PC-3 (cell line): ENCODE data around the gene EPO. TPM values are rescaled to one million over a fixed set of nuclear protein-coding genes. Genes with fewer than 3 reads are reported as not detected.

ENCODE experiments used
- ATAC-seq: fragments of 200-7000 bp; cut with Tn5 transposase; 2 replicates; pipeline ENCODE4 v1.9.1; 2020; ENCODE audit warnings: mild to moderate bottlenecking, moderate library complexity
- BruUV-seq: library from RNA; stranded (reverse); fragments of 400-500 nt; replicated peaks from 2 replicates; lab custom pipeline; 2021; lab: Mats Ljungman, UMichigan
- CTCF ChIA-PET: fragments of 300-600 bp; sonication (Branson Sonifier 250); formaldehyde crosslinking; loops from one replicate; lab custom pipeline; 2022; ENCODE audit warnings: antibody characterized with exemption; lab: Charles Lee
- POLR2A ChIA-PET: fragments of 300-600 bp; sonication (Branson Sonifier 250); formaldehyde crosslinking; loops from one replicate; lab custom pipeline; 2022; ENCODE audit warnings: antibody characterized with exemption; ENCODE audit not compliant: unreplicated experiment; lab: Charles Lee
- DNase-seq: peaks from one replicate; pipeline ENCODE4 v3.0.0-alpha.2; 2015
- H2AFZ ChIP-seq: fragments of 300-600 bp; sonication (generic); 2 replicates; pipeline ENCODE4 v1.6.0; 2016; ENCODE audit warnings: antibody characterized with exemption, low read length
- H3F3A ChIP-seq: fragments of 300-600 bp; sonication (generic); one replicate; pipeline ENCODE4 v1.6.0; 2017; ENCODE audit warnings: antibody characterized with exemption, low read length, control low read depth, mild to moderate bottlenecking; ENCODE audit not compliant: unreplicated experiment
- H3K27ac ChIP-seq: fragments of 300-600 bp; sonication (generic); 2 replicates; pipeline ENCODE4 v1.5.1; 2016; ENCODE audit warnings: mild to moderate bottlenecking, low read length
- H3K27me3 ChIP-seq: fragments of 300-600 bp; sonication (generic); 2 replicates; pipeline ENCODE4 v1.6.1; 2016; ENCODE audit warnings: low read length, mixed read lengths
- H3K36me3 ChIP-seq: fragments of 300-600 bp; sonication (generic); 2 replicates; pipeline ENCODE4 v1.6.1; 2016; ENCODE audit warnings: low read depth, mixed run types, low read length, mixed read lengths
- H3K4me1 ChIP-seq: fragments of 300-600 bp; sonication (generic); 2 replicates; pipeline ENCODE4 v1.5.1; 2016; ENCODE audit warnings: low read length; ENCODE audit not compliant: insufficient read depth
- H3K4me2 ChIP-seq: fragments of 300-600 bp; sonication (generic); 2 replicates; pipeline ENCODE4 v1.6.0; 2016; ENCODE audit warnings: low read length
- H3K4me3 ChIP-seq: fragments of 300-600 bp; sonication (generic); 2 replicates; pipeline ENCODE4 v1.5.1; 2016; ENCODE audit warnings: mild to moderate bottlenecking, low read length, mixed read lengths
- H3K79me2 ChIP-seq: fragments of 300-600 bp; sonication (generic); 2 replicates; pipeline ENCODE4 v1.6.1; 2017; ENCODE audit warnings: low read length, mixed read lengths
- H3K9ac ChIP-seq: fragments of 300-600 bp; sonication (generic); 2 replicates; pipeline ENCODE4 v1.6.0; 2016; ENCODE audit warnings: mild to moderate bottlenecking, low read length
- H3K9me2 ChIP-seq: fragments of 300-600 bp; sonication (generic); replicated peaks from 2 replicates; pipeline ENCODE4 v1.6.1; 2016; ENCODE audit warnings: mixed run types, low read length, mixed read lengths
- H3K9me3 ChIP-seq: fragments of 300-600 bp; sonication (generic); 2 replicates; pipeline ENCODE4 v1.6.1; 2016; ENCODE audit warnings: low read length, mixed read lengths
- H4K20me1 ChIP-seq: fragments of 300-600 bp; sonication (generic); 2 replicates; pipeline ENCODE4 v1.6.1; 2016; ENCODE audit warnings: low read length, mixed read lengths
- CTCF ChIP-seq: fragments of 300-600 bp; sonication (generic); conservative IDR thresholded peaks from 2 replicates; pipeline ENCODE4 v1.5.1; 2017; ENCODE audit warnings: antibody characterized with exemption, low read depth, mild to moderate bottlenecking, low read length
- EZH2 ChIP-seq: fragments of 300-600 bp; sonication (generic); IDR thresholded peaks from one replicate; pipeline ENCODE4 v1.6.1; 2017; ENCODE audit warnings: antibody characterized with exemption, mild to moderate bottlenecking, low read length; ENCODE audit not compliant: unreplicated experiment
- EZH2phosphoT487 ChIP-seq: fragments of 300-600 bp; sonication (generic); IDR thresholded peaks from 2 replicates; pipeline ENCODE4 v1.6.1; 2018; ENCODE audit warnings: mild to moderate bottlenecking, antibody characterized with exemption, low read length, borderline replicate concordance
- intact Hi-C: fragments of 100-400 bp; cut with micrococcal nuclease; formaldehyde crosslinking; loops from 2 replicates; pipeline ENCODE4 v1.9.0; 2023
- total RNA-seq: library from RNA; depleted of rRNA; stranded (reverse); fragments of >200 nt; gene quantifications from 2 replicates; pipeline ENCODE4 v1.2.3, GENCODE V29; 2014

The EPO gene
- total RNA-seq, 1 experiment from 2014 or later: not detected

- ChIA-PET CTCF (interaction anchor here (0.6 kb wide), 1 partner anchor 16 kb away, joined by 8 read pairs; no protein-coding TSS in a partner anchor), POLR2A (interaction anchor here (0.6 kb wide), 1 partner anchor 686 kb away, joined by 4 read pairs; no protein-coding TSS in a partner anchor)
- no peak overlapping the region; the same call in 1 of the 2 replicates for H2AFZ ChIP-seq
These were observed 13.5 kb upstream of the EPO start for GRCh38 chr7:100706672-100707311.

GRCh38 chr7:100708395-100708794 lies 11.9 kb upstream of the EPO start:
- H3K4me1 ChIP-seq: peaks cover 9% of the 10 kb centered on the region
- H3K4me3 ChIP-seq: no peak overlapping the region
- H3K9me2 ChIP-seq: no peaks in the 10 kb centered on the region
- no peak overlapping the region for H3K27ac ChIP-seq
- DNase-seq: no peak
- no peak overlapping the region for H2AFZ ChIP-seq
- ATAC-seq: no peak
- H3K36me3 ChIP-seq: no peaks in the 10 kb centered on the region
- intact Hi-C loops: loop anchor here (5.0 kb wide), 1 partner anchor 119 kb away; the partner anchor contains the start of gene EPHB4
- TF ChIP-seq EZH2 (no peak), CTCF (no peak), EZH2phosphoT487 (no peak)
- H3K79me2 ChIP-seq: peaks cover 27% of the 10 kb centered on the region
- CTCF ChIA-PET: no interaction called here
- no peaks in the 10 kb centered on the region for H3F3A ChIP-seq
- H3K9ac ChIP-seq: no peak overlapping the region
- H4K20me1 ChIP-seq: peaks cover 6% of the 10 kb centered on the region
- no TSS peak for BruUV-seq
- no peaks in the 10 kb centered on the region for H3K27me3 ChIP-seq
- H3K4me2 ChIP-seq: no peak overlapping the region
- no peaks in the 10 kb centered on the region for H3K9me3 ChIP-seq
- POLR2A ChIA-PET: no interaction called here

More at GRCh38 chr7:100706672-100707311, 13.5 kb upstream of the EPO start:
- Histone ChIP-seq H3K9me2 (no peaks in the 10 kb centered on the region), H3K27ac (no peak overlapping the region), H4K20me1 (peaks cover 6% of the 10 kb centered on the region), H3K36me3 (no peaks in the 10 kb centered on the region), H3F3A (no peaks in the 10 kb centered on the region), H3K4me3 (peak overlapping the region; percentile 96), H3K9ac (peak overlapping the region; percentile 99), H3K27me3 (no peaks in the 10 kb centered on the region), H3K9me3 (no peaks in the 10 kb centered on the region), H3K4me2 (peak overlapping the region; percentile 96), H3K4me1 (peaks cover 9% of the 10 kb centered on the region), H3K79me2 (peaks cover 27% of the 10 kb centered on the region)
- intact Hi-C loops: loop anchor here (5.0 kb wide), 1 partner anchor 121 kb away; the partner anchor contains the start of gene EPHB4
- TF ChIP-seq CTCF (no peak), EZH2 (no peak), EZH2phosphoT487 (no peak)
- DNase-seq: no peak
- no TSS peak for BruUV-seq
- ATAC-seq: no peak

- peaks cover 27% of the 10 kb centered on the region for H3K79me2 ChIP-seq
- H3K27me3 ChIP-seq: no peaks in the 10 kb centered on the region
- no peaks in the 10 kb centered on the region for H3F3A ChIP-seq
- no peak overlapping the region for H3K4me2 ChIP-seq
- ChIA-PET POLR2A (no interaction called here), CTCF (no interaction called here)
- peaks cover 6% of the 10 kb centered on the region for H4K20me1 ChIP-seq
- intact Hi-C loops: no loop called here
- H3K36me3 ChIP-seq: no peaks in the 10 kb centered on the region
- BruUV-seq: no TSS peak
- no peak overlapping the region for H3K9ac ChIP-seq
- no peaks in the 10 kb centered on the region for H3K9me3 ChIP-seq
- TF ChIP-seq EZH2 (no peak), CTCF (no peak)
- ATAC-seq (no peak), DNase-seq (no peak)
- no peaks in the 10 kb centered on the region for H3K9me2 ChIP-seq
- no peak overlapping the region for H3K4me3 ChIP-seq
- peaks cover 6% of the 10 kb centered on the region for H3K4me1 ChIP-seq
- H3K27ac ChIP-seq: no peak overlapping the region
- H2AFZ ChIP-seq: no peak overlapping the region
These were observed 9.8 kb upstream of the EPO start for GRCh38 chr7:100710452-100710851.
